Stimulated activated CD8-positive, alpha-beta memory T cell treated with anti-CD3 and anti-CD28 coated beads, Interleukin-12 subunit alpha, Interleukin-12 subunit beta, amount 100 ng/mL, for 1 hour (primary cell): ENCODE measurements around the gene BICRAL.
A peak's percentile ranks its signal among the peaks of the same experiment; 100 is the strongest.
"Not testable (repeated sequence)": the region's sequence is repeated elsewhere in the genome, so short reads cannot be mapped to it uniquely, and the experiment has no call there.

Source experiments
- DNase-seq: peaks from one replicate; pipeline ENCODE4 v3.0.0-alpha.2; 2020; ENCODE audit warnings: low read depth

Gene BICRAL

GRCh38 chr6:42894041-42894828 lies 112.4 kb downstream of the BICRAL start:
- DNase-seq = not testable (repeated sequence)

GRCh38 chr6:42896178-42896719 lies 114.4 kb downstream of the BICRAL start:
- DNase-seq = no peak

GRCh38 chr6:42898891-42899361 lies 117.1 kb downstream of the BICRAL start:
- peak; percentile 60 for DNase-seq

GRCh38 chr6:42899871-42900270 lies 118.0 kb downstream of the BICRAL start:
- no peak for DNase-seq

- peak; percentile 50 for DNase-seq
Observed at GRCh38 chr6:42901538-42901957, 119.7 kb downstream of the BICRAL start.

- not testable (repeated sequence) for DNase-seq
Observed at GRCh38 chr6:42902429-42903263, 120.8 kb downstream of the BICRAL start.

- no peak for DNase-seq
Observed at GRCh38 chr6:42904467-42904866, 122.6 kb downstream of the BICRAL start.

GRCh38 chr6:42907336-42907735 lies 125.5 kb downstream of the BICRAL start:
- DNase-seq = no peak

GRCh38 chr6:42909835-42910234 lies 128.0 kb downstream of the BICRAL start:
- no peak for DNase-seq

- DNase-seq = no peak
Observed at GRCh38 chr6:42911171-42912021, 129.5 kb downstream of the BICRAL start.

GRCh38 chr6:42914546-42914945 lies 132.7 kb downstream of the BICRAL start:
- DNase-seq = no peak

- no peak for DNase-seq
Observed at GRCh38 chr6:42915732-42916131, 133.9 kb downstream of the BICRAL start, which contains the start of gene PTCRA. Gene PTCRA, plus strand, starts transcription at chr6:42916053. Its CDS starts 17 bp downstream, at chr6:42916070.

GRCh38 chr6:42916288-42916687 lies 134.4 kb downstream of the BICRAL start:
- no peak for DNase-seq
